ENCODE data around the gene ADIPOQ.
"Not testable (repeated sequence)": the region's sequence is repeated elsewhere in the genome, so short reads cannot be mapped to it uniquely, and the experiment has no call there.

The ADIPOQ gene

GRCh38 chr3:186869253-186870100 is 27.0 kb downstream of the ADIPOQ start:
- in situ Hi-C loops (cut with MboI; ENCODE audit: low sequenced_read_pairs), result no loop called here

- in situ Hi-C loops (cut with MboI; ENCODE audit: low sequenced_read_pairs), result no loop called here
These were observed 28.1 kb downstream of the ADIPOQ start for GRCh38 chr3:186870421-186871201.

- in situ Hi-C loops (cut with MboI; ENCODE audit: low sequenced_read_pairs), result no loop called here
These were observed 29.0 kb downstream of the ADIPOQ start for GRCh38 chr3:186871403-186871924.

GRCh38 chr3:186873796-186874195 is 31.3 kb downstream of the ADIPOQ start:
- in situ Hi-C loops (cut with MboI; ENCODE audit: low sequenced_read_pairs), result not testable (repeated sequence)

- in situ Hi-C loops (cut with MboI; ENCODE audit: low sequenced_read_pairs), result not testable (repeated sequence)
These were observed 31.7 kb downstream of the ADIPOQ start for GRCh38 chr3:186874216-186874615.

- in situ Hi-C loops (cut with MboI; ENCODE audit: low sequenced_read_pairs), result loop anchor here (25.0 kb wide), 1 partner anchor 837 kb away; the partner anchor contains the start of gene RTP2
These were observed 32.3 kb downstream of the ADIPOQ start for GRCh38 chr3:186874841-186875240.

GRCh38 chr3:186875708-186876107 is 33.2 kb downstream of the ADIPOQ start:
- in situ Hi-C loops (cut with MboI; ENCODE audit: low sequenced_read_pairs), result loop anchor here (25.0 kb wide), 1 partner anchor 837 kb away; the partner anchor contains the start of gene RTP2

- in situ Hi-C loops (cut with MboI; ENCODE audit: low sequenced_read_pairs), result loop anchor here (25.0 kb wide), 1 partner anchor 833 kb away; the partner anchor contains the start of gene RTP2
These were observed 37.3 kb downstream of the ADIPOQ start for GRCh38 chr3:186879781-186880180.

- in situ Hi-C loops (cut with MboI; ENCODE audit: low sequenced_read_pairs), result loop anchor here (25.0 kb wide), 1 partner anchor 832 kb away; the partner anchor contains the start of gene RTP2
These were observed 37.9 kb downstream of the ADIPOQ start for GRCh38 chr3:186880406-186880805.

GRCh38 chr3:186882150-186882524 is 39.6 kb downstream of the ADIPOQ start:
- in situ Hi-C loops (cut with MboI; ENCODE audit: low sequenced_read_pairs), result loop anchor here (25.0 kb wide), 1 partner anchor 830 kb away; the partner anchor contains the start of gene RTP2

GRCh38 chr3:186882881-186883685 is 40.6 kb downstream of the ADIPOQ start:
- in situ Hi-C loops (cut with MboI; ENCODE audit: low sequenced_read_pairs), result loop anchor here (25.0 kb wide), 1 partner anchor 829 kb away; the partner anchor contains the start of gene RTP2

GRCh38 chr3:186883686-186884058 is 41.2 kb downstream of the ADIPOQ start:
- in situ Hi-C loops (cut with MboI; ENCODE audit: low sequenced_read_pairs), result loop anchor here (25.0 kb wide), 1 partner anchor 829 kb away; the partner anchor contains the start of gene RTP2

- in situ Hi-C loops (cut with MboI; ENCODE audit: low sequenced_read_pairs), result loop anchor here (25.0 kb wide), 1 partner anchor 827 kb away; the partner anchor contains the start of gene RTP2
These were observed 42.4 kb downstream of the ADIPOQ start for GRCh38 chr3:186884868-186885267.

- in situ Hi-C loops (cut with MboI; ENCODE audit: low sequenced_read_pairs), result loop anchor here (25.0 kb wide), 1 partner anchor 826 kb away; the partner anchor contains the start of gene RTP2
These were observed 43.9 kb downstream of the ADIPOQ start for GRCh38 chr3:186886202-186886981.

- in situ Hi-C loops (cut with MboI; ENCODE audit: low sequenced_read_pairs), result loop anchor here (25.0 kb wide), 1 partner anchor 825 kb away; the partner anchor contains the start of gene RTP2
These were observed 45.0 kb downstream of the ADIPOQ start for GRCh38 chr3:186887507-186887938.

GRCh38 chr3:186888569-186888968 is 46.1 kb downstream of the ADIPOQ start:
- in situ Hi-C loops (cut with MboI; ENCODE audit: low sequenced_read_pairs), result loop anchor here (25.0 kb wide), 1 partner anchor 824 kb away; the partner anchor contains the start of gene RTP2

GRCh38 chr3:186889698-186890097 is 47.2 kb downstream of the ADIPOQ start:
- in situ Hi-C loops (cut with MboI; ENCODE audit: low sequenced_read_pairs), result loop anchor here (25.0 kb wide), 1 partner anchor 823 kb away; the partner anchor contains the start of gene RTP2

- in situ Hi-C loops (cut with MboI; ENCODE audit: low sequenced_read_pairs), result loop anchor here (25.0 kb wide), 1 partner anchor 821 kb away; the partner anchor contains the start of gene RTP2
These were observed 48.4 kb downstream of the ADIPOQ start for GRCh38 chr3:186890911-186891310.

- in situ Hi-C loops (cut with MboI; ENCODE audit: low sequenced_read_pairs), result loop anchor here (25.0 kb wide), 1 partner anchor 819 kb away; the partner anchor contains the start of gene RTP2
These were observed 50.6 kb downstream of the ADIPOQ start for GRCh38 chr3:186893071-186893470.

Measured in HL-60/S4 treated with retinoic acid at 250 ng/mL for 4 days and 3 days (cell line).